ENCODE measurements around the gene CSAD. TPM values are rescaled to one million over a fixed set of nuclear protein-coding genes. Genes with fewer than 3 reads are reported as not detected.

CSAD gene
- total and polyA plus RNA-seq, 2 of the 13 experiments (the other 11 are each of a cell fraction or from before 2014, with no cell fraction given) = 7.2 to 23.5 TPM

DNA sequence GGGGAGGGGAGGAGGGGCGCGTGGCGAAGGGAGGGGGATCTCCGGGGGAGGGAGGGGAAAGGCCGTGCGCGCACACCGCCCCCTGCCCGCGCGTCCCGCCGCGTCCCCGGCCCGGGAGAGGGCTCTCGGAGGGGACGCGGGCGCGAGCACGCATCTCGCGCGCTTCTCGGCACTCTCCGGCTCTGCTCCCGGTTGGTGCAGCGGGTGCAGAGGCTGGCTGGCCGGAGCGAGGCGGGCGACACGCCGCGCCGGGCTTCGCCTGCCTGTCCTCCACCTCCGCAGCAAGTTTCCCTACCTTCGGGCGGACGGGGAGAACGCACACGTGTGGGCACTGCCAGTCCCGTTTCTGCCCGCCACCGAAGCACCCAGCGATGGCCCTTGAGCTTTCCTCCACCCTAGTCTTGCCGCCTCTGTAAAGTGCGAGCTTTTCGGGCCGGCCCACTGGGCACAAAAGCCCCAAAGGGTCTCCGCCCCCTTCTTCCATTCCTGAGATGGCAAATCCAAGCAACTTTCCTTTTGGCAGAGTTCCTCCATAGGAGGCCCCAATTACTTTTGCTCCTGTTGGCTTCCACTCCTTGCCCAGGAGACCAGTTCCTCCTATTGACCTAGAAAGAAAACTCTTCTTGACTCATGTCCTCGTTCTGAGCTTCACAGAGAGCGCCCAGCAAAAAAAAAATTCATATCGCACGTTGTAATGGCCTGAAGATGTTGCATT lies 363 bp upstream of the CSAD start (continued):
- TF ChIP-seq, protein P1, sequence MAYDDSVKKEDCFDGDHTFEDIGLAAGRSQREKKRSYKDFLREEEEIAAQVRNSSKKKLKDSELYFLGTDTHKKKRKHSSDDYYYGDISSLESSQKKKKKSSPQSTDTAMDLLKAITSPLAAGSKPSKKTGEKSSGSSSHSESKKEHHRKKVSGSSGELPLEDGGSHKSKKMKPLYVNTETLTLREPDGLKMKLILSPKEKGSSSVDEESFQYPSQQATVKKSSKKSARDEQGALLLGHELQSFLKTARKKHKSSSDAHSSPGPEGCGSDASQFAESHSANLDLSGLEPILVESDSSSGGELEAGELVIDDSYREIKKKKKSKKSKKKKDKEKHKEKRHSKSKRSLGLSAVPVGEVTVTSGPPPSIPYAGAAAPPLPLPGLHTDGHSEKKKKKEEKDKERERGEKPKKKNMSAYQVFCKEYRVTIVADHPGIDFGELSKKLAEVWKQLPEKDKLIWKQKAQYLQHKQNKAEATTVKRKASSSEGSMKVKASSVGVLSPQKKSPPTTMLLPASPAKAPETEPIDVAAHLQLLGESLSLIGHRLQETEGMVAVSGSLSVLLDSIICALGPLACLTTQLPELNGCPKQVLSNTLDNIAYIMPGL (CRISPR knock-in tag; IDR thresholded peaks at IDR 0.05; ENCODE audit: borderline replicate concordance in 1 of 2, low read depth in 1 of 2) = peak; percentile 10 to 40; a peak in 2 of 4 replicates
- TF ChIP-seq ZNF232 (CRISPR knock-in tag; IDR thresholded peaks at IDR 0.05; ENCODE audit: borderline replicate concordance) = 0 out of 2 replicates have a peak, but pooled peaks have one; percentile 64
- no peak for TF ChIP-seq JUND (CRISPR knock-in tag; IDR thresholded peaks at IDR 0.05)
- 0 out of 2 replicates have a peak, but pooled peaks have one; percentile 4 for TF ChIP-seq ETV6 (CRISPR knock-in tag; conservative IDR thresholded peaks at IDR 0.05)
- TF ChIP-seq, protein P2, sequence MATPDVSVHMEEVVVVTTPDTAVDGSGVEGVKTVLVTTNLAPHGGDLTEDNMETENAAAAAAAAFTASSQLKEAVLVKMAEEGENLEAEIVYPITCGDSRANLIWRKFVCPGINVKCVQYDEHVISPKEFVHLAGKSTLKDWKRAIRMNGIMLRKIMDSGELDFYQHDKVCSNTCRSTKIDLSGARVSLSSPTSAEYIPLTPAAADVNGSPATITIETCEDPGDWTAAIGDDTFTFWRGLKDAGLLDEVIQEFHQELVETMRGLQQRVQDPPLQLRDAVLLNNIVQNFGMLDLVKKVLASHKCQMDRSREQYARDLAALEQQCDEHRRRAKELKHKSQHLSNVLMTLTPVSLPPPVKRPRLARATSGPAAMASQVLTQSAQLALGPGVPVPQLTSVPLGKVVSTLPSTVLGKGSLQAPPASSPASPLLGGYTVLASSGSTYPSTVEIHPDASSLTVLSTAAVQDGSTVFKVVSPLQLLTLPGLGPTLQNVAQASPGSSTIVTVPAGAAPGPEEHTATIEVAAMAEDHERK (CRISPR knock-in tag; IDR thresholded peaks at IDR 0.05; ENCODE audit: low read depth) = peak; percentile 70
- 0 out of 2 replicates have a peak, but pooled peaks have one; percentile 6 for TF ChIP-seq ZNF124 (CRISPR knock-in tag; IDR thresholded peaks at IDR 0.05)
- TF ChIP-seq CBX1 (IDR thresholded peaks at IDR 0.05; ENCODE audit: low read depth) = no peak
- TF ChIP-seq YEATS4 (CRISPR knock-in tag; IDR thresholded peaks at IDR 0.05; ENCODE audit: borderline replicate concordance) = peak; percentile 56; the same call in 1 of the 2 replicates
- TF ChIP-seq ZNF335 (CRISPR knock-in tag; IDR thresholded peaks at IDR 0.05) = no peak; the same call in 1 of the 2 replicates
- 0 out of 2 replicates have a peak, but pooled peaks have one; percentile 10 for TF ChIP-seq PITX1 (CRISPR knock-in tag; IDR thresholded peaks at IDR 0.05)
- TF ChIP-seq ZNF703 (CRISPR knock-in tag; IDR thresholded peaks at IDR 0.05; ENCODE audit: borderline replicate concordance) = peak; percentile 70; the same call in 1 of the 2 replicates
- 0 out of 2 replicates have a peak, but pooled peaks have one; percentile 4 for TF ChIP-seq ZNF235 (CRISPR knock-in tag; IDR thresholded peaks at IDR 0.05; ENCODE audit: borderline replicate concordance)
- peak; percentile 77 for TF ChIP-seq ZNF607 (CRISPR knock-in tag; IDR thresholded peaks at IDR 0.05; ENCODE audit: borderline replicate concordance)
- 0 out of 2 replicates have a peak, but pooled peaks have one; percentile 1 for TF ChIP-seq PHF8 (CRISPR knock-in tag; IDR thresholded peaks at IDR 0.05)
- no peak for TF ChIP-seq JARID2 (CRISPR knock-in tag; IDR thresholded peaks at IDR 0.05; ENCODE audit: insufficient replicate concordance)
- TF ChIP-seq SP4 (CRISPR knock-in tag; IDR thresholded peaks at IDR 0.05) = peak; percentile 57; the same call in 1 of the 2 replicates
- TF ChIP-seq ZNF672 (CRISPR knock-in tag; IDR thresholded peaks at IDR 0.05) = no peak
- TF ChIP-seq, protein P3, sequence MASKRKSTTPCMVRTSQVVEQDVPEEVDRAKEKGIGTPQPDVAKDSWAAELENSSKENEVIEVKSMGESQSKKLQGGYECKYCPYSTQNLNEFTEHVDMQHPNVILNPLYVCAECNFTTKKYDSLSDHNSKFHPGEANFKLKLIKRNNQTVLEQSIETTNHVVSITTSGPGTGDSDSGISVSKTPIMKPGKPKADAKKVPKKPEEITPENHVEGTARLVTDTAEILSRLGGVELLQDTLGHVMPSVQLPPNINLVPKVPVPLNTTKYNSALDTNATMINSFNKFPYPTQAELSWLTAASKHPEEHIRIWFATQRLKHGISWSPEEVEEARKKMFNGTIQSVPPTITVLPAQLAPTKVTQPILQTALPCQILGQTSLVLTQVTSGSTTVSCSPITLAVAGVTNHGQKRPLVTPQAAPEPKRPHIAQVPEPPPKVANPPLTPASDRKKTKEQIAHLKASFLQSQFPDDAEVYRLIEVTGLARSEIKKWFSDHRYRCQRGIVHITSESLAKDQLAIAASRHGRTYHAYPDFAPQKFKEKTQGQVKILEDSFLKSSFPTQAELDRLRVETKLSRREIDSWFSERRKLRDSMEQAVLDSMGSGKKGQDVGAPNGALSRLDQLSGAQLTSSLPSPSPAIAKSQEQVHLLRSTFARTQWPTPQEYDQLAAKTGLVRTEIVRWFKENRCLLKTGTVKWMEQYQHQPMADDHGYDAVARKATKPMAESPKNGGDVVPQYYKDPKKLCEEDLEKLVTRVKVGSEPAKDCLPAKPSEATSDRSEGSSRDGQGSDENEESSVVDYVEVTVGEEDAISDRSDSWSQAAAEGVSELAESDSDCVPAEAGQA (IDR thresholded peaks at IDR 0.05; ENCODE audit: low read depth) = no peak
- TF ChIP-seq, protein P3 (CRISPR knock-in tag; IDR thresholded peaks at IDR 0.05; ENCODE audit: borderline replicate concordance) = no peak

All from HepG2 (cell line).